ENCODE data around the gene ARHGAP28.
"Not testable (repeated sequence)": the region's sequence is repeated elsewhere in the genome, so short reads cannot be mapped to it uniquely, and the experiment has no call there.

DNA sequence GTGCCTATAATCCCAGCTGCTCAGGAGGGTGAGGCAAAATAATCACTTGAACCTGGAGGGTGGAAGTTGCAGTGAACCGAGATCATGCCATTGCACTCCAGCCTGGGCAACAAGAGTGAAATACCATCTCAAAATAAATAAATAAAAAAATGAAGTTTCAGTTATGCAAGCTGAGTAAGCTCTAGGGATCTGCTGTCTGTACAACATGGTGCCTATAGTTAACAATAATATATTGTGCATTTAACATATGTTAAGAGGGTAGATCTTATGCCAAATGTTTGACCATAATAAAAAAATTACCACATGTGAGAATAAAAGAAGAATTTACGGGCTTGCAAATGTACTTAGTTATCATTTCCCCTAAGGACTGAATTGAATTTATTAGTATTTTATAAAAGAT lies 208.9 kb downstream of the ARHGAP28 start:
- not testable (repeated sequence) for TF ChIP-seq POLR2AphosphoS5, POLR2A (IDR thresholded peaks at IDR 0.05; ENCODE audit: low read depth, low read length)

All from GM12892 (cell line).